Left hindlimb (tissue), 1 donor: ENCODE data around the gene ZBTB9.
A peak's percentile ranks its signal among the peaks of the same experiment; 100 is the strongest.

Experiments
- DNase-seq: peaks from one replicate; pipeline ENCODE4 v3.0.0-alpha.2; 2018

Gene ZBTB9

DNA sequence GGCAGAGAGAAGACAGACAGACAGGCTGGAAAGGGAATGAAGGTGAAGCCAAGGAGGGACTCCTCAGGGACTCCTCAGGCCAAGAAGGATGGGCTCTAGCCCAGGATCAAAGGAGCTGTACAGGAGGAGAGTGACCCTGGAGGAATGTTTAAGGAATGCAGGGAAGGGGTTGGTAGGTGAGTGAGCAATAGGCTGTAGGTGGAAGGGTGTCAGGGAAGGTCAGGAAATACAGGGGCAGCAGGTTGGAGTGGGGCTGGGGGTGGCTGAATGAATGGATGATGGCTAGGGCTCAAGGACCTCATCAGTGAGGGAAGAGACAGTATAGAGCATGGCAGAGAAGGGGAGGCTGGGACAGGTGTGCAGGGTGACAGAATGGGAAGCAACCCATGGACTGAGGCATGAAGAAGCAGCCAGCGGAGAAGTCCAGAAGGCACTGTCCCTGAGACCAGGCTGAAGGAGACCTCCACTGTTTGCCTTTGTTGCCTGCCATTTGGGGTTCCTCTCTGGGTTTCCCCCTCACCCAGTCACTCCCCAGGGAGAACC lies 21.3 kb upstream of the ZBTB9 start:
- DNase-seq, result no peak

GRCh38 chr6:33433544-33434191 lies 20.7 kb upstream of the ZBTB9 start:
- DNase-seq, result peak; percentile 59

DNA sequence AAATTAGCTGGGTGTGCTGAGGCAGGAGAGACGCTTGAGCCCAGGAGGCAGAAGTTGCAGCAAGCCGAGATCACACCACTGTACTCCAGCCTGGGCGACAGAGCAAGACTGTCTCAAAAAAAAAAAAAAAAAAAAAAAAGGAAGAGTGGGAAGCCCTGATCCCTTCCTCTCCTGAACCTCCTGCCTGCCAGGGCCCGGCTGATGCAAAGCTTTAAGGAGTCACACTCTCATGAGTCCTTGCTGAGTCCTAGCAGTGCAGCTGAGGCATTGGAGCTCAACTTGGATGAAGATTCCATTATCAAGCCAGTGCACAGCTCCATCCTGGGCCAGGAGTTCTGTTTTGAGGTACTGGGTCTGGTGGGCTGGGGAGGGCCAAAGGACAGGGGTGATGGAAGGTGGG lies 19.4 kb upstream of the ZBTB9 start:
- DNase-seq, result no peak

GRCh38 chr6:33437666-33438065 lies 16.7 kb upstream of the ZBTB9 start:
- DNase-seq, result no peak

GRCh38 chr6:33438978-33439594 lies 15.3 kb upstream of the ZBTB9 start:
- no peak for DNase-seq

GRCh38 chr6:33439956-33440648 lies 14.3 kb upstream of the ZBTB9 start:
- no peak for DNase-seq

- no peak for DNase-seq
Measured at GRCh38 chr6:33440649-33441309, 13.6 kb upstream of the ZBTB9 start.

DNA sequence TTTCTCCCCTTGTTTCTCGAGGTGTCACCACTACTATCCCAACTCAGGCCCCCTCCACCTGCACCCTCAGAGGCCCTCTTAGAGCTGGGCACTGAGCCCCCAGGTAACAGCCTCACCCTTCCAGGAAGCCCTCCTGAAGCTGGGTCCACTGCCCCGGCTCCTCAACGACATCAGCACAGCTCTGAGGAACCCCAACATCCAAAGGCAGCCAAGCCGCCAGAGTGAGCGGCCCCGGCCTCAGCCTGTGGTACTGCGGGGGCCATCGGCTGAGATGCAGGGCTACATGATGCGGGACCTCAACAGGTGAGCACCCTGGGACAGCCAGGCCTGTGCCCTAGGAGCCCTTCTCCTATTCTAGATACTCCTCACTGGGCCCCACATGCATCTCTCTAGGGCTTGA lies 12.9 kb upstream of the ZBTB9 start:
- no peak for DNase-seq

DNA sequence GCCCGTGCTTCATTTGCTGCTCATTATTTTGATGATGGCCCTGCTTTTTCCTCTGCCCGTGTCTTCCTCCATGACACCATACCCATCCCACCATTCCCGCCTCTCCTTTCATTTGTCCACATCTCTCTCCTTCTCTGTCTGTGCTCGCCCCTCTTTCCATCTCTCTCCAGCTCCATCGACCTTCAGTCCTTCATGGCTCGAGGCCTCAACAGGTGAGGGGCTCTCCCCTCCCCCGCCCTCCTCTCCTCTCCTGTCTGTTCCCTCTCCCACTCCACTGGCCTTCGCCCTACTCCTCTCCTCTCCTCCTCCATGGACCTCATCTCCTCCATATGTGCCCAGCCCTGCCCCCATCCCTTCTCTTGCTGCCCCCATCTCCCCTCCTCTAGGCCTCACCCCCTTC lies 12.1 kb upstream of the ZBTB9 start:
- no peak for DNase-seq

DNA sequence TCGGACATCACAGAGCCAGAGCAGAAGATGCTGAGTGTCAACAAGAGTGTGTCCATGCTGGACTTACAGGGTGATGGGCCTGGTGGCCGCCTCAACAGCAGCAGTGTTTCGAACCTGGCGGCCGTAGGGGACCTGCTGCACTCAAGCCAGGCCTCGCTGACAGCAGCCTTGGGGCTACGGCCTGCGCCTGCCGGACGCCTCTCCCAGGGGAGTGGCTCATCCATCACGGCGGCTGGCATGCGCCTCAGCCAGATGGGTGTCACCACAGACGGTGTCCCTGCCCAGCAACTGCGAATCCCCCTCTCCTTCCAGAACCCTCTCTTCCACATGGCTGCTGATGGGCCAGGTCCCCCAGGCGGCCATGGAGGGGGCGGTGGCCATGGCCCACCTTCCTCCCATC lies 11.4 kb upstream of the ZBTB9 start:
- DNase-seq, result no peak

- no peak for DNase-seq
Measured at GRCh38 chr6:33443619-33444504, 10.5 kb upstream of the ZBTB9 start.

DNA sequence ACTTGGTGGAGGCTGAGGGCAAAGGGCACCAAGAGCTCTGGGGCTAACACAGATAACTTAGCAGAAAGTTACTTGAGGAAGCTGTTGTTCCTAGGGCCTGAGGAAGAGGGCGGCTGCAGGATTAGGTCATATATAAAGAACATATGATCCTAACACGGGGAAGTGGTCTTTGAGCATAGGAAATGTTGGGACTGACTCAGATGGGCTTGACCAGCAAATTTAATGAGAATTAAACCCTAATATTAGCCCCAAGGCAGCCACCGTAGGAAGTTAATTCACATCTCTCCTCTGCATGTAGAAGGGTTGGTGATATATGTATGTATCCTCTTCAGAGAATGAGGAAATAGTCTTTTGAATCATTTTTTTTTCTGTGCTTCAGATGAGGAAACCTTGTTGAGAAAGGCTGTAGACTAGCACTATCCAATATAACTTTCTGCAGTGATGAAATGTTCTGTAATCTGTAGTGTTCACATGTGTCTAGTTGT lies 9.2 kb upstream of the ZBTB9 start:
- no peak for DNase-seq

DNA sequence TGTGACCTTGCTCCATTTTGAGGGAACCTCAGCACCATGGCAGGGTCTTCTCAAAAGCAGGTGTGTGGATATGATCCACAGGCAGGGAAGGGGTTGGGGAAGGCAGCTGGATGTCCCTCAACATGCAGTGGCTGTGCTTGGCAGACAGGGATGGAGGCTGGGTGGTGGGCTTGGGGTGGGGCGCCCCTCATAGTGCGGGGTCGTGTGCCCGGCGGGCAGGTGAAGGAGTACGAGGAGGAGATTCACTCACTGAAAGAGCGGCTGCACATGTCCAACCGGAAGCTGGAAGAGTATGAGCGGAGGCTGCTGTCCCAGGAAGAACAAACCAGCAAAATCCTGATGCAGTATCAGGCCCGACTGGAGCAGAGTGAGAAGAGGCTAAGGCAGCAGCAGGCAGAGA lies 8.0 kb upstream of the ZBTB9 start:
- DNase-seq, result no peak

- DNase-seq, result no peak
Measured at GRCh38 chr6:33450434-33450833, 3.9 kb upstream of the ZBTB9 start.

DNA sequence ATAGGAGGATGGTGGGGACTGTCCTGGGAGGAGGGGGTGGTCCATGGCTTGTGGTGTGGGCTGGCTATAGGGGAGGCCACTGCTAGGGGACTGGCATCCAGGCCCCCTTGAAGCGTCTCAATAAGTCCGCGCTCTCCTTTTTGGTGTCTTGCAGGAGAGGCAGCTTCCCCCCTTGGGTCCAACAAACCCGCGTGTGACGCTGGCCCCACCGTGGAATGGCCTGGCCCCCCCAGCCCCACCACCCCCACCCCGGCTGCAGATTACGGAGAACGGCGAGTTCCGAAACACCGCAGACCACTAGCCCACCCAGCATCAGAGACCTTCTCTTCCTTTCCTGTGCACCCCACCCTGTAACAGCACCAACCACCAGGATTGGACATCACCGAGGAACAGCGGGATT lies 2.8 kb upstream of the ZBTB9 start:
- no peak for DNase-seq

GRCh38 chr6:33452496-33452895 lies 1.9 kb upstream of the ZBTB9 start:
- DNase-seq, result no peak

GRCh38 chr6:33453393-33454008 lies 875 bp upstream of the ZBTB9 start:
- DNase-seq, result no peak

- no peak for DNase-seq
Measured at GRCh38 chr6:33455051-33455450, 675 bp downstream of the ZBTB9 start.

GRCh38 chr6:33456156-33456555 lies 1.8 kb downstream of the ZBTB9 start:
- DNase-seq, result no peak

DNA sequence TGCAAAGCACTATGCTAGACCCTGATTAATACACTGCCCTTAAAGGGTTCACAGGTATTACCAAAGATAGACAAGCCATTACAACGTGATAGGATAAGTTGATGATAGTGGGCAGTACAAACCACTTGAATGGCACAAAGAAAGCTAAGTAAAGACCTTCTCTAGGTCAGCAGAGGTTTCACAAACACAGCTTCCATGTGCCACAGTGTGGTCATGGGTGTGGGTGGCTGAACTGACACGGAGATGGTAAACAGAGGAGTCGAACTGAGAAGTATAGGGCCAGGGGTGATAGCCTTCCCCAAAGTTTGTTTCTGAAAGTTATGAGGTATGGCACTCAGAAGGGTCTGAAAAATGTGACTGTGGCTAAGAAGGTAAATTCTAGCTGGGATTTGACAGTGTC lies 4.3 kb downstream of the ZBTB9 start:
- no peak for DNase-seq

- DNase-seq, result no peak
Measured at GRCh38 chr6:33459226-33459625, 4.8 kb downstream of the ZBTB9 start.
